HG03378 (cell line): Measurements from ENCODE around the gene MIOS.
A peak's percentile ranks its signal among the peaks of the same experiment; 100 is the strongest.

Experiments
- ATAC-seq: cut with Tn5 transposase; IDR thresholded peaks from one replicate; pipeline ENCODE4 v1.9.1; 2021; ENCODE audit warnings: mild to moderate bottlenecking, moderate library complexity; ENCODE audit not compliant: unreplicated experiment

Gene MIOS

GRCh38 chr7:7566651-7567611, at the start of gene MIOS:
TSS of gene MIOS (plus strand) at chr7:7566884. CDS start at chr7:7572476, 5,592 bp downstream.
- ATAC-seq: peak; percentile 47

- ATAC-seq: no peak
Observed at GRCh38 chr7:7517754-7518153, 48.9 kb upstream of the MIOS start.

- ATAC-seq: no peak
Observed at GRCh38 chr7:7519056-7519455, 47.6 kb upstream of the MIOS start.

GRCh38 chr7:7519528-7519927, 47.2 kb upstream of the MIOS start:
- no peak for ATAC-seq

GRCh38 chr7:7521259-7521658, 45.4 kb upstream of the MIOS start:
- no peak for ATAC-seq

- no peak for ATAC-seq
Observed at GRCh38 chr7:7522421-7522820, 44.3 kb upstream of the MIOS start.

GRCh38 chr7:7524121-7524520, 42.6 kb upstream of the MIOS start:
- no peak for ATAC-seq

- no peak for ATAC-seq
Observed at GRCh38 chr7:7526006-7526405, 40.7 kb upstream of the MIOS start.

GRCh38 chr7:7527047-7527446, 39.6 kb upstream of the MIOS start:
- no peak for ATAC-seq

GRCh38 chr7:7529328-7529727, 37.4 kb upstream of the MIOS start:
- no peak for ATAC-seq

- ATAC-seq: no peak
Observed at GRCh38 chr7:7533831-7534430, 32.8 kb upstream of the MIOS start.

GRCh38 chr7:7535691-7536090, 31.0 kb upstream of the MIOS start, which contains the start of gene COL28A1:
TSS of gene COL28A1 (minus strand) at chr7:7535873. CDS start at chr7:7532875, 2,998 bp downstream.
- ATAC-seq: no peak

GRCh38 chr7:7536396-7537019, 30.2 kb upstream of the MIOS start:
- ATAC-seq: no peak

- no peak for ATAC-seq
Observed at GRCh38 chr7:7537711-7538110, 29.0 kb upstream of the MIOS start.

- no peak for ATAC-seq
Observed at GRCh38 chr7:7539152-7539551, 27.5 kb upstream of the MIOS start.

- no peak for ATAC-seq
Observed at GRCh38 chr7:7539711-7540110, 27.0 kb upstream of the MIOS start.

GRCh38 chr7:7542251-7542835, 24.3 kb upstream of the MIOS start:
- no peak for ATAC-seq

- ATAC-seq: no peak
Observed at GRCh38 chr7:7548407-7548806, 18.3 kb upstream of the MIOS start.

- ATAC-seq: no peak
Observed at GRCh38 chr7:7550663-7551062, 16.0 kb upstream of the MIOS start.

- no peak for ATAC-seq
Observed at GRCh38 chr7:7552199-7552598, 14.5 kb upstream of the MIOS start.

- no peak for ATAC-seq
Observed at GRCh38 chr7:7553386-7553785, 13.3 kb upstream of the MIOS start.
